HEK293 (cell line): ENCODE results near the gene EHD2.

ENCODE experiments used
- GFI1B ChIP-seq: fragments of 450-650 bp; formaldehyde crosslinking; IDR thresholded peaks from 2 replicates; pipeline ENCODE4 v1.5.1; 2016; ENCODE audit warnings: missing biosample characterization, missing genetic modification characterization
- KLF1 ChIP-seq: fragments of 450-650 bp; formaldehyde crosslinking; IDR thresholded peaks from 2 replicates; pipeline ENCODE4 v1.5.1; 2016; ENCODE audit warnings: missing biosample characterization, missing genetic modification characterization
- KLF8 ChIP-seq: fragments of 450-650 bp; formaldehyde crosslinking; IDR thresholded peaks from 2 replicates; pipeline ENCODE4 v1.5.1; 2016; ENCODE audit warnings: missing biosample characterization, missing genetic modification characterization
- RBAK ChIP-seq: fragments of 450-650 bp; formaldehyde crosslinking; IDR thresholded peaks from 2 replicates; pipeline ENCODE4 v1.5.1; 2016; ENCODE audit warnings: missing biosample characterization, missing genetic modification characterization
- SETDB1 ChIP-seq: IDR thresholded peaks from one replicate; pipeline ENCODE4 v1.6.1; 2017; ENCODE audit warnings: mild to moderate bottlenecking, low read length, moderate library complexity, mixed read lengths; ENCODE audit not compliant: insufficient read length
- SP7 ChIP-seq: fragments of 450-650 bp; formaldehyde crosslinking; IDR thresholded peaks from 2 replicates; pipeline ENCODE4 v1.5.1; 2016; ENCODE audit warnings: missing biosample characterization, missing genetic modification characterization
- ZBTB21 ChIP-seq: fragments of 450-650 bp; formaldehyde crosslinking; IDR thresholded peaks from 2 replicates; pipeline ENCODE4 v1.5.1; 2017; ENCODE audit warnings: missing biosample characterization, missing genetic modification characterization
- ZFP41 ChIP-seq: fragments of 450-650 bp; formaldehyde crosslinking; IDR thresholded peaks from 2 replicates; pipeline ENCODE4 v1.5.1; 2016; ENCODE audit warnings: missing biosample characterization, missing genetic modification characterization, borderline replicate concordance
- ZFP69B ChIP-seq: fragments of 450-650 bp; formaldehyde crosslinking; IDR thresholded peaks from 2 replicates; pipeline ENCODE4 v1.5.1; 2016; ENCODE audit warnings: missing biosample characterization, missing genetic modification characterization
- ZIC2 ChIP-seq: fragments of 450-650 bp; formaldehyde crosslinking; IDR thresholded peaks from 2 replicates; pipeline ENCODE4 v1.5.1; 2016; ENCODE audit warnings: missing biosample characterization, missing genetic modification characterization
- ZNF133 ChIP-seq: fragments of 450-650 bp; formaldehyde crosslinking; IDR thresholded peaks from 2 replicates; pipeline ENCODE4 v1.5.1; 2016; ENCODE audit warnings: missing biosample characterization, missing genetic modification characterization
- ZNF138 ChIP-seq: fragments of 450-650 bp; formaldehyde crosslinking; IDR thresholded peaks from 2 replicates; pipeline ENCODE4 v1.5.1; 2016; ENCODE audit warnings: missing biosample characterization, missing genetic modification characterization, borderline replicate concordance
- ZNF266 ChIP-seq: fragments of 450-650 bp; formaldehyde crosslinking; IDR thresholded peaks from 2 replicates; pipeline ENCODE4 v1.5.1; 2016; ENCODE audit warnings: missing biosample characterization, missing genetic modification characterization, low read depth
- ZNF341 ChIP-seq: fragments of 450-650 bp; formaldehyde crosslinking; IDR thresholded peaks from 2 replicates; pipeline ENCODE4; 2016; ENCODE audit warnings: low read depth, missing biosample characterization, missing genetic modification characterization
- ZNF366 ChIP-seq: fragments of 450-650 bp; formaldehyde crosslinking; conservative IDR thresholded peaks from 2 replicates; pipeline ENCODE4 v1.5.1; 2016; ENCODE audit warnings: missing biosample characterization, missing genetic modification characterization
- ZNF37A ChIP-seq: fragments of 450-650 bp; IDR thresholded peaks from 2 replicates; pipeline ENCODE4 v1.5.1; 2018; ENCODE audit warnings: missing biosample characterization, missing genetic modification characterization
- ZNF423 ChIP-seq: fragments of 450-650 bp; formaldehyde crosslinking; IDR thresholded peaks from 2 replicates; pipeline ENCODE4 v1.5.1; 2016; ENCODE audit warnings: missing biosample characterization, missing genetic modification characterization
- ZNF555 ChIP-seq: fragments of 450-650 bp; formaldehyde crosslinking; conservative IDR thresholded peaks from 2 replicates; pipeline ENCODE4 v1.5.1; 2017; ENCODE audit warnings: missing biosample characterization, mild to moderate bottlenecking, missing genetic modification characterization, inconsistent platforms
- ZNF558 ChIP-seq: fragments of 450-650 bp; formaldehyde crosslinking; IDR thresholded peaks from 2 replicates; pipeline ENCODE4 v1.5.1; 2016; ENCODE audit warnings: missing biosample characterization, missing genetic modification characterization
- ZNF560 ChIP-seq: fragments of 450-650 bp; formaldehyde crosslinking; IDR thresholded peaks from 2 replicates; pipeline ENCODE4 v1.5.1; 2017; ENCODE audit warnings: missing biosample characterization, missing genetic modification characterization, borderline replicate concordance
- ZNF585B ChIP-seq: fragments of 450-650 bp; formaldehyde crosslinking; IDR thresholded peaks from 2 replicates; pipeline ENCODE4 v1.5.1; 2016; ENCODE audit warnings: missing biosample characterization, missing genetic modification characterization
- ZNF600 ChIP-seq: fragments of 450-650 bp; formaldehyde crosslinking; IDR thresholded peaks from 2 replicates; pipeline ENCODE4 v1.5.1; 2016; ENCODE audit warnings: missing biosample characterization, missing genetic modification characterization
- ZNF660 ChIP-seq: fragments of 450-650 bp; IDR thresholded peaks from 2 replicates; pipeline ENCODE4 v1.5.1; 2018; ENCODE audit warnings: missing biosample characterization, mild to moderate bottlenecking, missing genetic modification characterization
- ZNF76 ChIP-seq: fragments of 450-650 bp; formaldehyde crosslinking; IDR thresholded peaks from 2 replicates; pipeline ENCODE4; 2016; ENCODE audit warnings: low read depth, missing biosample characterization, missing genetic modification characterization, borderline replicate concordance
- ZNF777 ChIP-seq: fragments of 450-650 bp; formaldehyde crosslinking; IDR thresholded peaks from 2 replicates; pipeline ENCODE4 v1.5.1; 2017; ENCODE audit warnings: missing biosample characterization, missing genetic modification characterization, borderline replicate concordance
- ZNF785 ChIP-seq: fragments of 450-650 bp; formaldehyde crosslinking; IDR thresholded peaks from 2 replicates; pipeline ENCODE4 v1.5.1; 2016; ENCODE audit warnings: missing biosample characterization, missing genetic modification characterization
- ZNF830 ChIP-seq: fragments of 450-650 bp; IDR thresholded peaks from 2 replicates; pipeline ENCODE4 v1.5.0; 2018; ENCODE audit warnings: missing biosample characterization, missing genetic modification characterization, low read depth, mild to moderate bottlenecking, moderate library complexity
- ZNF843 ChIP-seq: fragments of 450-650 bp; formaldehyde crosslinking; IDR thresholded peaks from 2 replicates; pipeline ENCODE4 v1.5.1; 2016; ENCODE audit warnings: missing biosample characterization, missing genetic modification characterization
- ZSCAN16 ChIP-seq: fragments of 450-650 bp; formaldehyde crosslinking; IDR thresholded peaks from 2 replicates; pipeline ENCODE4 v1.5.1; 2016; ENCODE audit warnings: missing biosample characterization, missing genetic modification characterization
- TF ChIP-seq, protein P1 (sequence below): fragments of 450-650 bp; formaldehyde crosslinking; IDR thresholded peaks from 2 replicates; pipeline ENCODE4 v1.5.1; 2016; ENCODE audit warnings: missing biosample characterization, missing genetic modification characterization, low read depth
- TF ChIP-seq, protein P2 (sequence below): fragments of 450-650 bp; formaldehyde crosslinking; IDR thresholded peaks from 2 replicates; pipeline ENCODE4; 2016; ENCODE audit warnings: missing biosample characterization, missing genetic modification characterization
- TF ChIP-seq, protein P3 (sequence below): fragments of 450-650 bp; formaldehyde crosslinking; IDR thresholded peaks from 2 replicates; pipeline ENCODE4 v1.5.1; 2016; ENCODE audit warnings: missing biosample characterization, missing genetic modification characterization
- TF ChIP-seq, protein P4 (sequence below): fragments of 450-650 bp; formaldehyde crosslinking; conservative IDR thresholded peaks from 2 replicates; pipeline ENCODE4 v1.5.1; 2016; ENCODE audit warnings: low read depth, missing biosample characterization, missing genetic modification characterization

Gene EHD2

DNA sequence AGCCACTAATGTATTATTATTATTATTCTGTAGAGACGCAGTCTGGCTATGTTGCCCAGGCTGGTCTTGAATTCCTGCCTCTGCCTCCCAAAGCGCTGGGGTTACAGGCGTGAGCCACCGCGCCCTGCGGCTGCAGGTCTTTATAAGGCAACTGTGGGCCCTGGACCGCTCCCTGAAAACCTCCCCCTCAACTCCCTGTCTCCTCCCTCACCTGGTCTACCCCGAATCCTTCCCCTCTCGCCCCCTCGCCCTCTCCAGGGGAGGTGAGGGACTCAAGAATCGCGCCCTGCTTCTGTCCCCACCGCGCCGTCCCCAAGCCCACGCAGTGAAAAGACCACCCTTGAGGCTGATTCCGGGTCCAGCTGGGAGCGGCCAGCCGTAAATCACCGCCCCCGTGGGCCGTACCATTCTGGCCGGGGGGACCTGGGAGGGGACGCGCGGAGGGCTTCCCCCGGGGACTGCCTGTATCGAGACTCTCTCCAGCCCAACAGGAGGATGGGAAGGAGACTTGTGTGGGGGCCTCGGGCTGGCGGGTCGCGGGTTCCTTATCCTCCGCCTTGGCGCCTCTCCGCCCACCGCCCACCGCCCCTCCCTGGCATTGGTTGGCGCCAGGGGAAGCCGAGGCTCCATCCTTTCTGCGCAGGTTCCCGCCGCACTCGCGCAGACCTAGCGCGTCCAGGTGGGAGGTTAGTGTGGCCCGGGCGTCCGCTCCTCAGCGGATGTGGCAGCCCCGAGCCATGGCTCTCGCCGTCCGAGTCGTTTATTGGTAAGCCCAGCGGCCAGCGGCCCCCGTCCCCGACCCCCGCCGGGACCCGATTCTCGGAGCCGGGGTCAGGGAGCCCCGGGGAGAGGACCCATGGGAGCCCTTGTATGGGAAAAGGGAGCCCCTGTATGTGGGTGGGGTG, 65.1 kb downstream of the EHD2 start, which contains the start of gene SELENOW (continued):
- no peak for TF ChIP-seq ZNF138 (tag by site-specific recombination)
- TF ChIP-seq SP7 (tag by site-specific recombination) = peak; percentile 94
- TF ChIP-seq ZBTB21 = no peak
- peak; percentile 96 for TF ChIP-seq ZFP69B (tag by site-specific recombination)
- TF ChIP-seq ZNF585B (tag by site-specific recombination) = no peak
- peak; percentile 99 for TF ChIP-seq KLF1 (tag by site-specific recombination)
- TF ChIP-seq ZFP41 (tag by site-specific recombination) = no peak
- no peak for TF ChIP-seq RBAK (tag by site-specific recombination)
- TF ChIP-seq, protein P1, sequence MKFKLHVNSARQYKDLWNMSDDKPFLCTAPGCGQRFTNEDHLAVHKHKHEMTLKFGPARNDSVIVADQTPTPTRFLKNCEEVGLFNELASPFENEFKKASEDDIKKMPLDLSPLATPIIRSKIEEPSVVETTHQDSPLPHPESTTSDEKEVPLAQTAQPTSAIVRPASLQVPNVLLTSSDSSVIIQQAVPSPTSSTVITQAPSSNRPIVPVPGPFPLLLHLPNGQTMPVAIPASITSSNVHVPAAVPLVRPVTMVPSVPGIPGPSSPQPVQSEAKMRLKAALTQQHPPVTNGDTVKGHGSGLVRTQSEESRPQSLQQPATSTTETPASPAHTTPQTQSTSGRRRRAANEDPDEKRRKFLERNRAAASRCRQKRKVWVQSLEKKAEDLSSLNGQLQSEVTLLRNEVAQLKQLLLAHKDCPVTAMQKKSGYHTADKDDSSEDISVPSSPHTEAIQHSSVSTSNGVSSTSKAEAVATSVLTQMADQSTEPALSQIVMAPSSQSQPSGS = no peak
- no peak for TF ChIP-seq ZNF555 (tag by site-specific recombination)
- no peak for TF ChIP-seq ZNF560 (tag by site-specific recombination)
- TF ChIP-seq ZNF558 (tag by site-specific recombination) = no peak
- no peak for TF ChIP-seq SETDB1
- TF ChIP-seq ZNF660 = peak; percentile 82; the same call in 1 of the 2 replicates
- no peak for TF ChIP-seq ZNF266 (tag by site-specific recombination)
- TF ChIP-seq ZNF830 = no peak
- peak; percentile 46; the same call in 1 of the 2 replicates for TF ChIP-seq ZNF341 (tag by site-specific recombination)
- TF ChIP-seq ZNF37A = no peak
- TF ChIP-seq ZNF600 = no peak
- no peak for TF ChIP-seq ZNF423 (tag by site-specific recombination)
- TF ChIP-seq, protein P2, sequence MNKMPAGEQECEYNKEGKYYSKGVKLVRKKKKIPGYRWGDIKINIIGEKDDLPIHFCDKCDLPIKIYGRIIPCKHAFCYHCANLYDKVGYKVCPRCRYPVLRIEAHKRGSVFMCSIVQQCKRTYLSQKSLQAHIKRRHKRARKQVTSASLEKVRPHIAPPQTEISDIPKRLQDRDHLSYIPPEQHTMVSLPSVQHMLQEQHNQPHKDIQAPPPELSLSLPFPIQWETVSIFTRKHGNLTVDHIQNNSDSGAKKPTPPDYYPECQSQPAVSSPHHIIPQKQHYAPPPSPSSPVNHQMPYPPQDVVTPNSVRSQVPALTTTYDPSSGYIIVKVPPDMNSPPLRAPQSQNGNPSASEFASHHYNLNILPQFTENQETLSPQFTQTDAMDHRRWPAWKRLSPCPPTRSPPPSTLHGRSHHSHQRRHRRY (tag by site-specific recombination) = no peak
- peak; percentile 61; the same call in 1 of the 2 replicates for TF ChIP-seq ZNF76 (tag by site-specific recombination)
- TF ChIP-seq ZSCAN16 = no peak
- peak; percentile 94 for TF ChIP-seq ZIC2 (tag by site-specific recombination)
- no peak for TF ChIP-seq GFI1B
- peak; percentile 100 for TF ChIP-seq KLF8 (tag by site-specific recombination)
- peak; percentile 77 for TF ChIP-seq ZNF366 (tag by site-specific recombination)
- TF ChIP-seq, protein P3, sequence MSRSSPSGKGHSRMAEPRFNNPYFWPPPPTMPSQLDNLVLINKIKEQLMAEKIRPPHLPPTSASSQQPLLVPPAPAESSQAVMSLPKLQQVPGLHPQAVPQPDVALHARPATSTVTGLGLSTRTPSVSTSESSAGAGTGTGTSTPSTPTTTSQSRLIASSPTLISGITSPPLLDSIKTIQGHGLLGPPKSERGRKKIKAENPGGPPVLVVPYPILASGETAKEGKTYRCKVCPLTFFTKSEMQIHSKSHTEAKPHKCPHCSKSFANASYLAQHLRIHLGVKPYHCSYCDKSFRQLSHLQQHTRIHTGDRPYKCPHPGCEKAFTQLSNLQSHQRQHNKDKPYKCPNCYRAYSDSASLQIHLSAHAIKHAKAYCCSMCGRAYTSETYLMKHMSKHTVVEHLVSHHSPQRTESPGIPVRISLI (tag by site-specific recombination) = no peak
- TF ChIP-seq, protein P4, sequence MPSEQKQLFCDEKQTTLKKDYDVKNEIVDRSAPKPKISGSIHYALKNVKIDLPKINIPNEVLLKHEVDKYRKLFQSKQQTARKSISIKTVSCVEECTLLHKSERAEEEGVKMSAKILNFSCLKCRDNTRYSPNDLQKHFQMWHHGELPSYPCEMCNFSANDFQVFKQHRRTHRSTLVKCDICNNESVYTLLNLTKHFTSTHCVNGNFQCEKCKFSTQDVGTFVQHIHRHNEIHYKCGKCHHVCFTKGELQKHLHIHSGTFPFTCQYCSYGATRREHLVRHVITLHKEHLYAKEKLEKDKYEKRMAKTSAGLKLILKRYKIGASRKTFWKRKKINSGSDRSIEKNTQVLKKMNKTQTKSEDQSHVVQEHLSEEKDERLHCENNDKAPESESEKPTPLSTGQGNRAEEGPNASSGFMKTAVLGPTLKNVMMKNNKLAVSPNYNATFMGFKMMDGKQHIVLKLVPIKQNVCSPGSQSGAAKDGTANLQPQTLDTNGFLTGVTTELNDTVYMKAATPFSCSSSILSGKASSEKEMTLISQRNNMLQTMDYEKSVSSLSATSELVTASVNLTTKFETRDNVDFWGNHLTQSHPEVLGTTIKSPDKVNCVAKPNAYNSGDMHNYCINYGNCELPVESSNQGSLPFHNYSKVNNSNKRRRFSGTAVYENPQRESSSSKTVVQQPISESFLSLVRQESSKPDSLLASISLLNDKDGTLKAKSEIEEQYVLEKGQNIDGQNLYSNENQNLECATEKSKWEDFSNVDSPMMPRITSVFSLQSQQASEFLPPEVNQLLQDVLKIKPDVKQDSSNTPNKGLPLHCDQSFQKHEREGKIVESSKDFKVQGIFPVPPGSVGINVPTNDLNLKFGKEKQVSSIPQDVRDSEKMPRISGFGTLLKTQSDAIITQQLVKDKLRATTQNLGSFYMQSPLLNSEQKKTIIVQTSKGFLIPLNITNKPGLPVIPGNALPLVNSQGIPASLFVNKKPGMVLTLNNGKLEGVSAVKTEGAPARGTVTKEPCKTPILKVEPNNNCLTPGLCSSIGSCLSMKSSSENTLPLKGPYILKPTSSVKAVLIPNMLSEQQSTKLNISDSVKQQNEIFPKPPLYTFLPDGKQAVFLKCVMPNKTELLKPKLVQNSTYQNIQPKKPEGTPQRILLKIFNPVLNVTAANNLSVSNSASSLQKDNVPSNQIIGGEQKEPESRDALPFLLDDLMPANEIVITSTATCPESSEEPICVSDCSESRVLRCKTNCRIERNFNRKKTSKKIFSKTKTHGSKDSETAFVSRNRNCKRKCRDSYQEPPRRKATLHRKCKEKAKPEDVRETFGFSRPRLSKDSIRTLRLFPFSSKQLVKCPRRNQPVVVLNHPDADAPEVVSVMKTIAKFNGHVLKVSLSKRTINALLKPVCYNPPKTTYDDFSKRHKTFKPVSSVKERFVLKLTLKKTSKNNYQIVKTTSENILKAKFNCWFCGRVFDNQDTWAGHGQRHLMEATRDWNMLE (tag by site-specific recombination) = no peak
- peak; percentile 75; the same call in 1 of the 2 replicates for TF ChIP-seq ZNF843 (tag by site-specific recombination)
- no peak for TF ChIP-seq ZNF133 (tag by site-specific recombination)
- TF ChIP-seq ZNF777 = no peak
- TF ChIP-seq ZNF785 = peak; percentile 57
